Suprapubic skin (tissue), 4 donors: Measurements from ENCODE around the gene TTC27. TPM values are rescaled to one million over a fixed set of nuclear protein-coding genes. Genes with fewer than 3 reads are reported as not detected.
"Not testable (repeated sequence)": the region's sequence is repeated elsewhere in the genome, so short reads cannot be mapped to it uniquely, and the experiment has no call there.

ENCODE experiments used
- DNase-seq, 2 donors: peaks; one replicate each; pipeline ENCODE4 v3.0.0-alpha.2; 2019; ENCODE audit warnings: low spot score in 2 of 2
- H3K27ac ChIP-seq: fragments of 200-600 bp; sonication (generic); one replicate; pipeline ENCODE4 v1.5.1; 2019
- H3K27me3 ChIP-seq: fragments of 200-600 bp; sonication (generic); one replicate; pipeline ENCODE4 v1.5.1; 2019
- H3K36me3 ChIP-seq: fragments of 200-600 bp; sonication (generic); one replicate; pipeline ENCODE4 v1.5.1; 2019
- H3K4me1 ChIP-seq: fragments of 200-600 bp; sonication (generic); one replicate; pipeline ENCODE4 v1.5.1; 2019
- H3K4me3 ChIP-seq: fragments of 200-600 bp; sonication (generic); one replicate; pipeline ENCODE4 v1.5.1; 2019; ENCODE audit warnings: mild to moderate bottlenecking
- H3K9me3 ChIP-seq: fragments of 200-600 bp; sonication (generic); one replicate; pipeline ENCODE4 v1.5.1; 2019
- EP300 ChIP-seq: sonication (generic); formaldehyde crosslinking; IDR thresholded peaks from one replicate; pipeline ENCODE4 v1.6.1; 2017; ENCODE audit warnings: antibody characterized with exemption
- POLR2A ChIP-seq, 2 donors: fragments of 450-650 bp; IDR thresholded peaks; one replicate each; pipeline ENCODE4 v1.6.1; 2017; ENCODE audit warnings: antibody characterized with exemption in 2 of 2, mild to moderate bottlenecking in 2 of 2, moderate library complexity in 2 of 2
- POLR2AphosphoS5 ChIP-seq, 3 donors: sonication (generic); formaldehyde crosslinking; IDR thresholded peaks; one replicate each; pipeline ENCODE4 v1.6.1; 2017; ENCODE audit warnings: antibody characterized with exemption in 3 of 3
- WGBS: methylation state at CpG from one replicate; pipeline ENCODE4 v1.1.5; 2018; 5-methylcytosine and 5-hydroxymethylcytosine counted together
- total RNA-seq, 4 donors: library from RNA; depleted of rRNA; stranded (reverse); fragments of >200 nt; gene quantifications; one replicate each; pipeline ENCODE4 v1.1.0, GENCODE V29; 2016
- TF ChIP-seq, protein P1 (sequence below), 2 donors: fragments of 200-600 bp in 1 of 2; fragments of 450-650 bp in 1 of 2; sonication (generic) in 1 of 2; IDR thresholded peaks; one replicate each; pipeline ENCODE4 v1.5.1; 2016 to 2019; ENCODE audit warnings: antibody characterized with exemption in 2 of 2, mild to moderate bottlenecking in 1 of 2, moderate library complexity in 1 of 2

TTC27 gene
- total RNA-seq, 4 donors from 2014 or later: 14.0 to 32.7 (median 19.1) TPM

DNA sequence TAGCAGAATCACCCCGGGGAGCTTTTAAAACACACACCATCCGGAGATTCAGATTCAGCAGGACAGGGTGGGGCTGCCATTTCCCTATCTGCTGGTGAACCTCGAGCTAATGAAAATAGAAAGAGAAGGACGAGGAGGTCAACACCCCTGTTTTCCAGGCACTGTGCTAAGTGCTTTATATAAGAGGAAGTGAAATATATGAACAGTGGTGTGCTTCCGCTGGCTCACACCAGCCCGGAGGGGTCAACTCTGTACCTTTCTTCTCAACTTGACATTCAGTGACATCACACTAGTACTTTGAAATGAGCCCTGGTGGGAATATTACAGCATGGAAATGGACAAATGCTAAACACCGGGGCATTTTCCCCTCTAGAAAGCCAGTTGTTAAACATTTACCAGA lies 210.6 kb downstream of the TTC27 start:
- Histone ChIP-seq H3K4me3 (no peak overlapping the region), H3K36me3 (no peaks in the 10 kb centered on the region), H3K4me1 (no peaks in the 10 kb centered on the region), H3K27me3 (no peaks in the 10 kb centered on the region), H3K9me3 (no peaks in the 10 kb centered on the region), H3K27ac (no peak overlapping the region)
- no peak for TF ChIP-seq POLR2AphosphoS5 (IDR thresholded peaks at IDR 0.05)
- TF ChIP-seq EP300: no peak
- TF ChIP-seq POLR2A (IDR thresholded peaks at IDR 0.05): no peak
- TF ChIP-seq, protein P1, sequence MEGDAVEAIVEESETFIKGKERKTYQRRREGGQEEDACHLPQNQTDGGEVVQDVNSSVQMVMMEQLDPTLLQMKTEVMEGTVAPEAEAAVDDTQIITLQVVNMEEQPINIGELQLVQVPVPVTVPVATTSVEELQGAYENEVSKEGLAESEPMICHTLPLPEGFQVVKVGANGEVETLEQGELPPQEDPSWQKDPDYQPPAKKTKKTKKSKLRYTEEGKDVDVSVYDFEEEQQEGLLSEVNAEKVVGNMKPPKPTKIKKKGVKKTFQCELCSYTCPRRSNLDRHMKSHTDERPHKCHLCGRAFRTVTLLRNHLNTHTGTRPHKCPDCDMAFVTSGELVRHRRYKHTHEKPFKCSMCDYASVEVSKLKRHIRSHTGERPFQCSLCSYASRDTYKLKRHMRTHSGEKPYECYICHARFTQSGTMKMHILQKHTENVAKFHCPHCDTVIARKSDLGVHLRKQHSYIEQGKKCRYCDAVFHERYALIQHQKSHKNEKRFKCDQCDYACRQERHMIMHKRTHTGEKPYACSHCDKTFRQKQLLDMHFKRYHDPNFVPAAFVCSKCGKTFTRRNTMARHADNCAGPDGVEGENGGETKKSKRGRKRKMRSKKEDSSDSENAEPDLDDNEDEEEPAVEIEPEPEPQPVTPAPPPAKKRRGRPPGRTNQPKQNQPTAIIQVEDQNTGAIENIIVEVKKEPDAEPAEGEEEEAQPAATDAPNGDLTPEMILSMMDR (IDR thresholded peaks at IDR 0.05): no peak
- 82% methylated on average over 6 of the region's 7 CpGs for WGBS
- no peak for DNase-seq

DNA sequence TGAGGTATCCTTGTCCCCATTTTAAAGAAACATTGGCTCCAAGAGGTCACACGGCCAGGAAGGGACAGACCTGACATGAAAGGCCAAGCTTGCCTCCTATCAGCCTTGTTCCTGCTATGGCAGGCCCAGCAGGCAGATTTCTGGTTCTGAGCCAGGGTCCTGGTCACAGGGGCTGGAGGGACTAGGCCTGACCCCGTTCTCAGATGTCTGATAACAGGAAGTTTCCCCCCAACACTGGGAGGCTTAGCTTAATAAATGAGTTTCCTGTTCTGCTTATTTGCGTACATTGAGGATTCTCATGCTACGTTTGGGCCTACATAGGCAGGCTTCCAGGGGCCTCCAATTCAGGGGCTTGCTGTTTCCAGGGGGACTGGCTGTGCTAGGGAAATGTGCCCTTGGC lies 211.1 kb downstream of the TTC27 start:
- DNase-seq: no peak
- Histone ChIP-seq H3K27me3 (no peaks in the 10 kb centered on the region), H3K4me1 (no peaks in the 10 kb centered on the region), H3K27ac (no peak overlapping the region), H3K4me3 (no peak overlapping the region), H3K36me3 (no peaks in the 10 kb centered on the region), H3K9me3 (no peaks in the 10 kb centered on the region)
- 85% methylated on average over 4 of the region's 4 CpGs for WGBS
- TF ChIP-seq POLR2AphosphoS5 (IDR thresholded peaks at IDR 0.05): no peak
- no peak for TF ChIP-seq EP300
- TF ChIP-seq POLR2A (IDR thresholded peaks at IDR 0.05): no peak
- TF ChIP-seq, protein P1 (IDR thresholded peaks at IDR 0.05): no peak

DNA sequence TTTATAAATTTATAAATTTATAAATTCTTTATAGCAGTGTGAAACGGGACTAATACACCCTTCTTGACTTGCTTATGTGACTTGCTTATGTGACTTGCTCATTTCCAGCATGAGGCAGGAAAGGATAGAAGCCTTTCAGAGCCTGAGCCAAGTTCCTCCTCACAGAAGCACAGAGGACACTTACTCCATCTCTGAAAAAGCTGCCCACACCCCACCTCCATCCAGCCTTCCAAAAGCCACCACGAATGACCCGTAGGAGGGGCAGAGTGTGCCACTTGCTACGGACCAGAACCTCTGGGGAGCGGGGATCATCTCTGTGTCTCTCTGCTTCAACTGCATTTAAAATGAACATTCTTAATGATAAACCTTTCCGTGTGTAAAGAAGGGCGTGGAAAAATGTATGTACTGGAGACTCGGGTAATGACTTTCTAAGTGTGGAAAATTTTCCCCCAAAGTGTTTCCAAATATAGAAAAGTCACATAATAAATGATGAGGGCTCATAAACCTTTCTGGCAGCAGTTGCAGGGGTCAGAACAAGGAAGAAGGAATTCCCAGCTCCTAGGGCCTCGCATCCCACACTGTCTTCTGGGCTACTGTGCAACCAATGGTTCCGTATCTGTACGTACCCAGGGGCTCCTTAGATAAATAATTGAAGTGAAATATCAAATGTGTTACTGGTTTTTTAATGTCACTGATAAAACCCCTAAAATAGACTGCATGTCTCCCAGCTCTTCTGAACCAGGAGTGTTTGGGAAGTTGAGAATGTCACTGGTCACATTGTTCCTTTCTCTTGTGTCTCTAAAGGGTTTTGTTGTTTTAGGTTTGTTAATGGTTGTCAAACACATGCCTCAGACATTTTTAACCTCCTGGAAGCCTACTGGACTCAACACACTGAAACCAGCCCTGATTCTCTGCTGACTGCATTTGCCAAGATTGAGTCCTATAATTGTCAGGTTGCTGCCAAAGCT lies 214.4 kb downstream of the TTC27 start:
- 84% methylated on average over 11 of the region's 11 CpGs for WGBS
- TF ChIP-seq POLR2AphosphoS5 (IDR thresholded peaks at IDR 0.05): no peak
- TF ChIP-seq POLR2A (IDR thresholded peaks at IDR 0.05): no peak
- TF ChIP-seq, protein P1 (IDR thresholded peaks at IDR 0.05): no peak
- no peak for TF ChIP-seq EP300
- DNase-seq: no peak
- no peak overlapping the region for H3K27ac ChIP-seq
- H3K4me1 ChIP-seq: no peaks in the 10 kb centered on the region
- no peak overlapping the region for H3K4me3 ChIP-seq
- H3K36me3 ChIP-seq: no peaks in the 10 kb centered on the region
- H3K27me3 ChIP-seq: no peaks in the 10 kb centered on the region
- no peaks in the 10 kb centered on the region for H3K9me3 ChIP-seq

DNA sequence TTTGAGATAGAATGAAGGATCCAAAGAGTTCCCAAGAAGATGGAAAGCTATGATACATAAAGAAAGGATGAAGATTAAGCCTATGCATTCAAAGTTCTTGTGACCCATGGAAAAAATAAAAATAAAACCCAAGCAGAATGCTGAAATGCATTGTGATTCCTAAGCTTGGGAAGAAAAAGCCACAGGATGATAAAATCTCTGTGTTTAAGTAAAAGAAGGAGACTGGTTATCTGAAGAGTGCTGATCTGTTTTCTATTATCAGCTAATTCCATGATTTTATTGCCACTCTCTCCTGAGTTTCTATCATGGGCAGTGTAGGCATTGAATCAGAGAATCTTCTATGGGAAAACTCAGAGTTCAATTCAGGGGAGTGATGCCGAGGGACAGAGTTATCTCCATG lies 215.8 kb downstream of the TTC27 start:
- Histone ChIP-seq H3K4me3 (no peak overlapping the region), H3K4me1 (no peaks in the 10 kb centered on the region), H3K27me3 (no peaks in the 10 kb centered on the region), H3K36me3 (no peaks in the 10 kb centered on the region), H3K9me3 (no peaks in the 10 kb centered on the region), H3K27ac (no peak overlapping the region)
- no peak for TF ChIP-seq POLR2AphosphoS5 (IDR thresholded peaks at IDR 0.05)
- TF ChIP-seq POLR2A (IDR thresholded peaks at IDR 0.05): no peak
- TF ChIP-seq EP300: no peak
- TF ChIP-seq, protein P1 (IDR thresholded peaks at IDR 0.05): no peak
- DNase-seq: no peak
- 88% methylated on average over 1 of the region's 1 CpG for WGBS

DNA sequence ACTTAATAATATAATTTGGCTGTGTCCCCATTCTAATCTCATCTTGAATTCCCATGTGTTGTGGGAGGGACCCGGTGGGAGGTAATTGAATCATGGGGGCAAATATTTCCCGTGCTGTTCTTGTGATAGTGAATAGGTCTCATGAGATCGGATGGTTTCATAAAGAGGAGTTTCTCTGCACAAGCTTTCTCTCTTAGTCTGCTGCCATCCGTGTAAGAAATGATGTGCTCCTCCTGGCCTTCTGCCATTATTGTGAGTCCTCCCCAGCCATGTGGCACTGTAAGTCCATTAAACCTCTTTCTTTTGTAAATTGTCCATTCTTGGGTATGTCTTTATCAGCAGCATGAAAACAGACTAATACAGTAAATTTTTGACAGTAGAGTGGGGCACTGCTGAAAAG lies 216.4 kb downstream of the TTC27 start:
- Histone ChIP-seq H3K4me1 (no peaks in the 10 kb centered on the region), H3K27ac (no peak overlapping the region), H3K36me3 (no peaks in the 10 kb centered on the region), H3K27me3 (no peaks in the 10 kb centered on the region), H3K9me3 (no peaks in the 10 kb centered on the region), H3K4me3 (no peak overlapping the region)
- WGBS: 89% methylated on average over 4 of the region's 4 CpGs
- DNase-seq: no peak
- TF ChIP-seq POLR2A (IDR thresholded peaks at IDR 0.05) (no peak), EP300 (no peak), POLR2AphosphoS5 (IDR thresholded peaks at IDR 0.05) (no peak)
- TF ChIP-seq, protein P1 (IDR thresholded peaks at IDR 0.05): no peak

DNA sequence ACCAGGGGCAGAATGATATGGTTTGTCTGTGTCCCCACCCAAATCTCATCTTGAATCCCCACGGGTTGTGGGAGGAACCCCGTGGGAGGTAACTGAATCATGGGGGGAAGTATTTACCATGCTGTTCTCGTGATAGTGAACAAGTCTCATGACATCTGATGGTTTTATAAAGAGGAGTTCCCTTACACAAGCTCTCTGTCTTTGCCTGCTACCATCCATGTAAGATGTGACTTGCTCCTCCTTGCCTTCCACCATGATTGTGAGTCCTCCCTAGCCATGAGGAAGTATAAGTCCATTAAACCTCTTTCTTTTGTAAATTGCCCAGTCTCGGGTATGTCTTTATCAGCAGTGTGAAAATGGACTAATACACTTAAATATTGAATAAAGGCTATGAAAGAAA lies 218.4 kb downstream of the TTC27 start:
- 92% methylated on average over 4 of the region's 4 CpGs for whole genome bisulfite sequencing
- H3K27me3 ChIP-seq, H3K4me1 ChIP-seq, H3K36me3 ChIP-seq, H3K27ac ChIP-seq, H3K9me3 ChIP-seq, DNase-seq, H3K4me3 ChIP-seq: not testable (repeated sequence)
